GM18508 (cell line): Measurements from ENCODE around the gene ENOX2.

ENCODE experiments used
- ATAC-seq: cut with Tn5 transposase; IDR thresholded peaks from one replicate; pipeline ENCODE4 v1.9.1; 2021; ENCODE audit warnings: moderate number of reproducible peaks; ENCODE audit not compliant: insufficient read depth, unreplicated experiment

The ENOX2 gene

DNA sequence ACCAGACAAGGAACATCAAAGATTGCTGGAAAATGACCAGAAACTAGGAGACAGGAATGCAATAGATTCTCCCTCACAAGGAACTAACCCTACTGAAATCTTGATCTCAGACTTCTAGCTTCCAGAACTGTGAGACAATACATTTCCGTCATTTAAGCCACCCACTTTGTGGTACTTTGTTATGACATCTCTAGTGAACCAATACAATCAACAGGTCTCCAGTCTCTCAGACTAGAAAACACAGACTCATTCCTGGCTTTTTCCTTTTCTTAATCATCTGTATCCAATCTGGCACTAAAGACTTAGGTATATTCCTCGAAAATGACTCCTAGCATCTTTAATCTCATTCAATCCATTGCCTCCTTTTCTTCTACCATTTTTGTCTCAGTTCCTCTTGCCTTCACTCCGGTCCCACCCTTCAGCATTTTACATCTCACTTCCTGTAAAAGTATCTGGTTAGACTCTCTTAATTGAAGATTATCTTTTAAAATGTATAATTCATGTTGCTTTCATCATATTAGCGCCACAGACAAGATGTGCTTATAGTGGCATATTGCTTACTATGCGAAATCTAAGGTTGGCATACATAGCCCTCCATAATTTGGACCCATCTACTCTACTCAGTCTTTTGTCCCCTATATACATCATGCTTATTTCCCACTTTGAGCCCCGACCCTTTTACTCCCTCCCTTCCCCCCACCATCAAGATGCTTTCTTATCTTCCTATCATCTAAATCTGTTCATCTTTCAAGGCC is 250.0 kb downstream of the ENOX2 start:
- ATAC-seq, result no peak

DNA sequence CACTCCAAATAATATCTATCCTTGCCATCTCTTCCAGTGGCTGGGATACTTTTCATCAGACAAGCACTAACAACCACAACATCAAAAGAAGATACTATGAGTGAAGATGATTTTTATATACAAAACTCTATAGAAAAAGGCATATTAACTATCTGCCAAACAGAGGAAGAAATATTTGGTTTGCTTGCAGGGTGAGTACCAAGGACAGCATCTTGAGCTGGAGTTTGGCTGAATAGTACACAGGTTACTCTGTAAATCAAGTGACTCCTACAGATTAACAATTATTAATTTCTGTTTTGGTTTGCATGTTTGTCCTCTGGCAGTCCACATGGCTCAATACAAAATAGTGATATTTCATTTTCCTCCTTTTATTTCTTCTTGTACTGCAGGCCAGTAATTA is 253.3 kb downstream of the ENOX2 start:
- ATAC-seq, result no peak

DNA sequence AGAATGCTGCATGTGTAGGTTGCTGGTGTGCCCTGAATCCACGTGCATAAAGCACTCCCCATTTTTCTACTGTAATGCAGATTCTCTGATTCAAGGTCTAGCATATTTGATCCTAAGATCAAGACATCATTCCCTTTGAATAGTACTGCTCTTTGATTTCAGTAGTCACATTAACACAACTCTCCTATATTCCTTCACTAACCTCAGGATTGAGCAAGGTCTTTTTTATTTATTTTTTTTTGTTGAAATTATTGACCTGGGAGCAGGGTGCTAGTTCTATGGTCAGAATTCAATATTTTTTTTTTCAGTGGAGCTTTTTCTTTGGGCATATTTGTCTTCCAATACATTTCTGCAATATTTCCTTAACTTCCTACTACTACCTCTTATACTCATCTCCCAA is 255.5 kb downstream of the ENOX2 start:
- no peak for ATAC-seq

DNA sequence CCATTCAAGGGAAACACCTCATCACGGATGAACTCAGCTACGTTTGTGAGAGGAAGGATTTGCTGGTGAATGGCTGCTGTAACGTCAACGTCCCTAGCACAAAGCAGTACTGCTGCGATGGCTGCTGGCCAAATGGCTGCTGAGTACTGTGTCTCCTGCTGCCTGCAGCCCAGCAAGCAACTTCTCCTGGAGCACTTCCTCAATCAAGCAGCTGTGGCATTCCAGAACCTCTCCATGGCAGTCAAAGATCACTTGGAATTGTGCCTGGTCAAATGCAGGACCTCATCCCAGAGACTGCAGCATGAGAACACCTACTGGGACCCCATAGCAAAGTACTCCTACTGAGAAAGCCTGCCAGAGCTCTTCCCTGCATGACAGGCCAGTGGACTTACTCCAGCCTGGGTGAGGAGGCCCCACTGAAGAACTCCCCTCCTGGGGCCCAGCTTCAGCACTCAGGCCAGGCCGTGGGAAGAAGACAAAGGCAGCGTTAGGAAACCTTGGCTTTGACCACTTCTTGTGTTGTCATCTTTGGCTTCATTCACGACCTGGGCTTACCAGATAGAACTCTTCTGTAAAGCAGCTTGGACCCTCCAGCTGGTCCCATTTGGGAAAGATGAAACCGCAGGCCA is 256.9 kb downstream of the ENOX2 start:
- ATAC-seq, result no peak

- ATAC-seq, result no peak
Observed at GRCh38 chrX:130637591-130637990, 265.4 kb downstream of the ENOX2 start.

- ATAC-seq, result no peak
Observed at GRCh38 chrX:130636277-130636676, 266.7 kb downstream of the ENOX2 start.

- ATAC-seq, result no peak
Observed at GRCh38 chrX:130631011-130631410, 272.0 kb downstream of the ENOX2 start.

DNA sequence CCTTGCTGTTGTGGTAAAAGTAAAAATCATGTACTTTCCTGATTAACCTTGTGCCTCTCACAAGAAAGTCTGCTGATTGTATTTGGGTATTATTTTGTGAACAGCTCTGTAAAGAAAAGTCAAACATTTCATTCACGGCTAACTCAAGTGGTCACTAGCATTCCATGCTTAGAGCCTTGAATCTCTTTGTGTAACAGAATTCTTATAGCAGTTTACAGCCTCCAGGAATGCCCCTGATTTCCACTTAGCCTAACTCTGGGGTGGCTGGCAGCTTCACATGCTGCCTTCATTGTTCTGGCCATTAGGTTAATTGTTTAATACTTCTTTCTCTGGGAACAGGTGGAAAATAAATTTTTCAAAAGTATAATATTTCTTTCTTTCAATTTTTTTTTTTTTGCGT is 274.5 kb downstream of the ENOX2 start:
- no peak for ATAC-seq

- no peak for ATAC-seq
Observed at GRCh38 chrX:130626521-130626920, 276.5 kb downstream of the ENOX2 start.

DNA sequence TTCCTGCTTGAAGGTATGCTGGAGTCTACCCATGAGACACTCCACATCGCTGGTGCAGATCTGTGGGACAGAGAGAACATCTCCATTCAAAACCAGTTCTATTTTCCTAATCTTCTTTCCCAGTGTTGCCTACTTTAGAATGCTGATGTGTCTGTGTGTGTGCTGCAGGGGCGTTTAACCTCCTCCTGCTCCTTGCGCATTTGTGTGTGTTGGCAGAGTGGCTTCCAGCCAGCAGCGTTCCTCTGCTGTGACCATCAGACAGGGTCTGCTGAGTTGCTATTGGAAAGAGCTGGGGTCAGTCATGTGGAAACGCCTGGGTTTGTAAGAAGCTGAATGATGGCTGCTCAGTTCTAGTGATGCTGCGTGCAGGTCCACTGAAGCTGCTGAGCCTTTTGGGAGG is 277.6 kb downstream of the ENOX2 start:
- no peak for ATAC-seq

DNA sequence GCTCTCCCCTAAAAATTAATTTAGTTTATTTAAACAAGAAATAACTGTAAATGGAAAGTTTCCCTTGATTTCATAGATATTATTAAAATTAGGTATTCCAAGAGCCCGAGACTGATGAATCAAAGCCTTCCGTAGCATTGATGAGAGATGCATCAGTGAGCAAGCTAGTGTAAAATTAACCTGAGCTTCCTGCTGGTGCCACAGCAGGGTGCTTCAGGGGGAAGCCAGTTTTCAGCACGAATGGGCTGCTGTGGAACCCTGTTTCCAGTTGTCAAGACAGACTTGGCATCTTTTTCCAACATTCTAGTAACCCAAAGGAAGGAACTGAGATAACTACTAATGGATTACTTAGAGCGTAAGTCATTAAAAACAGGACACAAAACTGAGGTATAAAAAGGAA is 279.5 kb downstream of the ENOX2 start:
- no peak for ATAC-seq

- no peak for ATAC-seq
Observed at GRCh38 chrX:130615941-130616340, 287.1 kb downstream of the ENOX2 start.

DNA sequence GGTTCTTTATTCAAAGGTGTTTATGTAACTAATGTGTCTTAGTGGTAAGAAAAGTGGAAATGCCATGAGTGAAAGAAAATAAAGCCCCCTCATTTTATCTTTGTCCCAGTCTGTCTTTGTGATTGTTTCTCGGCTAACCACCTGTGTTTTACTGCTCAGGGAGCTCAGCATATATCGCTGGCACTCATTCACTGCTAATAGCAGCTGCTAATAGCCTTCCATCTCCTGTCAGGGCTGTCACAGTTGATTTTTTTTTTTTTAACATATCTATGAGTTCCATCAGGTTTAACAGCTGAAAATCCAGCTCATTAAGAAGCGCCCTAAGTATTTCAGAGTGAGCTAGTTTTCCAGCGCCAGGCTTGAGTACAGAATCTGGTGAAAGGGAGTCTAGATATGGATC is 295.6 kb downstream of the ENOX2 start:
- no peak for ATAC-seq

GRCh38 chrX:130606425-130606824 is 296.6 kb downstream of the ENOX2 start:
- ATAC-seq, result no peak

DNA sequence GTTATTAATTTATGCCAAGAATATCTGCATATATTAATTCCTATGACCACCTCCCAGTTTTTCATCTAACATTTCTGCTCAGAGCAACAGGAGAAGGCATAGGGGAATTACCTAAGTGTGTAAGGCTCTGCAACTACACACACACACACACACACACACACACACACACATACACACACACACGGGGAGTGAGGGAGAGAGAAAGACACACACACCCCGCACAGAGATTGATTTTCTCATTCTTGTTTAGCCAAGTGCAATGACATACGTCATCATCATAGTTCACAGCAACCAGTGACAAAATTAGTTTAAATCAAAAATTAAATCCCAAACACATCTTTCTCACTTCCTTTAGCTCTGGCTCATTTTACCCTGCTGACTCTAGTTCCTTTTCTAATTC is 298.1 kb downstream of the ENOX2 start:
- ATAC-seq, result no peak

DNA sequence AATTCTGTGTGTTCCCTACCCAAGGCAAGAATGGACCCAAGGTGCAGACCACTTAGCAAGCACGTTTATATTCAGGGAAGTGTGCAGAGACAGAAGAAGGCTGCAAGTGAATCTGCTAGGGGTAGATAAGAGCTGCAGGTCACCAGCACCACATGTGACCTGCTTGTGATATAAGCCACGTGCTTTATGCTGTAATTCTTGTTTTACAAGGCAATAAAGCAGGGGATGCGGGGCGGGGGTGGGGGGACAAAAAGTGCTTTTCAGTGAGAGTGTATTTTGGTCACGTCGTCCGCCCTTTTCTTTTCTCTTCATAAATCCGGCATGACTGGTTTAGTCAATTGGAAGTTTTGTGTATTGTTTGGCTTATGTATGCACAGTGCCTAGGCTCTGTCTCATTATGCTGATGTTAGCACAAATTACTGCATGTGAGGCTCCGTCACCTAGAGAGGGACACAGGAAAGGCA is 308.5 kb downstream of the ENOX2 start:
- no peak for ATAC-seq

GRCh38 chrX:130593911-130594310 is 309.1 kb downstream of the ENOX2 start:
- ATAC-seq, result no peak

DNA sequence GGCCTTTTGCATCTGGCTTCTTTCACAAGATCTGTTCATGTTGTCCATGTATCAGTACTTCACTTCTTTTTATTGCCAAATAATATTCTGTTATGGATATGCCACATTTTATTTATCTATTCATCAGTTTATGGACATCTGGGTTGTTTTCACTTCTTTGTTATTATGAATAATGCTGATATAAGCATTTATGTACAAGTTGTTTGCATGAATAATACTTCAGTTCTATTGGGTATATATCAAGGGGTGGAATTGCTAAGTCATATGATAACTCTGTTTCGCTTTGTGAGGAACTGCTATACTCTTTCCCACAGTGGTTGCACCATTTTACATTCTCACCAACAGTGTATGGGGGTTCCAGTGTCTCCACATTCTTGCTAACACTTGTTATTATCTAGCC is 310.8 kb downstream of the ENOX2 start:
- ATAC-seq, result no peak

DNA sequence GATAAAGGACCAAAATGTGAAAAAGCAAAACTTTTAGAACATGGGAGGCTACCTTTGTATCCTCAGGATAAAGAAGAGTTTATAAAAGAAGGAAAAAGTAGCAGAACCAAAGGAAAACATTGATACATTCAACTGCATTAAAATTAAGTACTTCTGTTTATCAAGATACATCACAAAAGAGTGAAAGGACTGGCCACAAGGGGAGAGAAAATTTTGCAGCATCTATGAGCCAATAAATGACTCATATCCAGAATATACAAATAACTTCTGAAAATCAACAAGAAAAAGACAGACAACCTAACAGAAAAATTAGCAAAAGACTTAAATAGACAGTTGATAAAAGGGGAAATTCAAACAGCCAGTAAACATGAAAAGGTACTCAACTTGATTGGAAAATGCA is 324.1 kb downstream of the ENOX2 start:
- ATAC-seq, result no peak

- no peak for ATAC-seq
Observed at GRCh38 chrX:130577431-130577830, 325.6 kb downstream of the ENOX2 start.

DNA sequence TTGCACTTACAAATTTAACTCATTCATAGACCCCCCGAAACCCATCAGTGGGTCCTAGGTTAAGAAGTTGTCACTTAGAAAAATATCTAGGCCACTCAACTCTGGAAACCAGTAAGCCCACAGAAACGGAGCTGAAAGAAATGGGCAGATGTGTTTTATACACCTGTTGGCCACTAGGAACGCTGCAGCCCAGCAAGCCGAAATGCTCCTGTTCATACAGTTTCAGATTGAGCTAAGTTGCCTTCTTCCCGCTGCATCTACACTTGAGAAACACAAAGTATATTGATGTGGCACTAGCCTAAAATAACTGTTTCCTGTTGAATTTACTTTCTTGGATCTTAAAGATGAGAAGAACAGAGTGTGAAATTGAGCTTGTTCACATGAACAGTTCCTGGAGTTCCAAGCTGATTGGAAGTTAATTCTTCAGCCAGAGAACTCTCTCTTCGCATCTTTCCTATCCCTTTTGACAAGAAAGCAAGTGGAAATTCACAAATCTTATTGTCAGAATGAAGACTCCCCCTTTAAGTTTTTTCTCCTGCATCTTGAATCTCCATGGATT is 327.1 kb downstream of the ENOX2 start:
- ATAC-seq, result peak; percentile 70
